H9 (cell line): ENCODE measurements around the gene EXOC2. TPM values are rescaled to one million over a fixed set of nuclear protein-coding genes. Genes with fewer than 3 reads are reported as not detected.

Source experiments
- DNase-seq: peaks from one replicate; pipeline ENCODE4 v3.0.0-alpha.2; 2017
- H2AFZ ChIP-seq: one replicate; pipeline ENCODE4 v1.6.1; 2013; ENCODE audit warnings: mild to moderate bottlenecking, low read length, control low read depth, moderate library complexity
- H2AK5ac ChIP-seq: 2 replicates; pipeline ENCODE4 v1.6.1; 2013; ENCODE audit warnings: low read length, control low read depth, mixed read lengths; ENCODE audit not compliant: insufficient read length
- H2BK120ac ChIP-seq: one replicate; pipeline ENCODE4 v1.6.1; 2013; ENCODE audit warnings: low read depth, mild to moderate bottlenecking, low read length, control low read depth, inconsistent platforms; ENCODE audit not compliant: poor library complexity, severe bottlenecking
- H2BK12ac ChIP-seq: 2 replicates; pipeline ENCODE4 v1.6.1; 2013; ENCODE audit warnings: low read length, control low read depth, mixed read lengths, low read depth; ENCODE audit not compliant: insufficient read length
- H2BK15ac ChIP-seq: 2 replicates; pipeline ENCODE4 v1.6.1; 2013; ENCODE audit warnings: low read depth, low read length, control low read depth
- H2BK20ac ChIP-seq: one replicate; pipeline ENCODE4 v1.6.1; 2013; ENCODE audit warnings: low read depth, mild to moderate bottlenecking, low read length, control low read depth, inconsistent platforms; ENCODE audit not compliant: poor library complexity, severe bottlenecking
- H2BK5ac ChIP-seq: 2 replicates; pipeline ENCODE4 v1.6.1; 2013; ENCODE audit warnings: low read length, control low read depth, mixed read lengths; ENCODE audit not compliant: insufficient read length
- H3K14ac ChIP-seq: 2 replicates; pipeline ENCODE4 v1.6.1; 2013; ENCODE audit warnings: low read length, control low read depth; ENCODE audit not compliant: insufficient read depth
- H3K18ac ChIP-seq: 2 replicates; pipeline ENCODE4 v1.6.1; 2013; ENCODE audit warnings: low read depth, mild to moderate bottlenecking, mixed read lengths, low read length, control low read depth; ENCODE audit not compliant: insufficient read length
- H3K23ac ChIP-seq: 2 replicates; pipeline ENCODE4 v1.6.1; 2013; ENCODE audit warnings: low read length, control low read depth, mixed read lengths, low read depth; ENCODE audit not compliant: insufficient read length
- H3K23me2 ChIP-seq: 2 replicates; pipeline ENCODE4 v1.6.1; 2013; ENCODE audit warnings: low read depth, mild to moderate bottlenecking, mixed read lengths, low read length, control low read depth; ENCODE audit not compliant: insufficient read length, poor library complexity, severe bottlenecking
- H3K27ac ChIP-seq: 2 replicates; pipeline ENCODE4 v1.5.1; 2013; ENCODE audit warnings: low read length, control low read depth, mixed read lengths, low read depth; ENCODE audit not compliant: insufficient read length
- H3K27me3 ChIP-seq: 2 replicates; pipeline ENCODE4 v1.6.1; 2013; ENCODE audit warnings: low read length, control low read depth, inconsistent platforms; ENCODE audit not compliant: insufficient read depth
- H3K4ac ChIP-seq: 2 replicates; pipeline ENCODE4 v1.6.1; 2013; ENCODE audit warnings: low read depth, mild to moderate bottlenecking, control low read depth, inconsistent platforms, low read length, moderate library complexity
- H3K4me1 ChIP-seq: 2 replicates; pipeline ENCODE4 v1.6.1; 2013; ENCODE audit warnings: low read length, control low read depth, inconsistent platforms; ENCODE audit not compliant: insufficient read depth
- H3K4me2 ChIP-seq: 2 replicates; pipeline ENCODE4 v1.6.1; 2013; ENCODE audit warnings: low read length, control low read depth, mixed read lengths; ENCODE audit not compliant: insufficient read length, insufficient read depth
- H3K56ac ChIP-seq: 2 replicates; pipeline ENCODE4 v1.6.1; 2013; ENCODE audit warnings: low read depth, mild to moderate bottlenecking, mixed read lengths, low read length, control low read depth; ENCODE audit not compliant: insufficient read length
- H3K79me1 ChIP-seq: 2 replicates; pipeline ENCODE4 v1.6.1; 2013; ENCODE audit warnings: low read depth, mild to moderate bottlenecking, moderate library complexity, low read length, control low read depth, inconsistent platforms; ENCODE audit not compliant: insufficient read depth, poor library complexity, severe bottlenecking
- H3K79me2 ChIP-seq: 2 replicates; pipeline ENCODE4 v1.6.1; 2013; ENCODE audit warnings: low read length, control low read depth, inconsistent platforms; ENCODE audit not compliant: insufficient read depth
- H3K9ac ChIP-seq: 2 replicates; pipeline ENCODE4 v1.6.1; 2013; ENCODE audit warnings: low read length, control low read depth, mixed read lengths; ENCODE audit not compliant: insufficient read length; ENCODE audit errors: extremely low read depth
- H3K9me3 ChIP-seq: one replicate; pipeline ENCODE4 v1.6.1; 2013; ENCODE audit warnings: low read depth, low read length, inconsistent platforms; ENCODE audit not compliant: control insufficient read depth
- H3T11ph ChIP-seq: one replicate; pipeline ENCODE4 v1.6.1; 2013; ENCODE audit warnings: mild to moderate bottlenecking, low read length, control low read depth, inconsistent platforms
- H4K20me1 ChIP-seq: one replicate; pipeline ENCODE4 v1.6.1; 2013; ENCODE audit not compliant: control insufficient read depth, insufficient read length, insufficient read depth
- H4K5ac ChIP-seq: 2 replicates; pipeline ENCODE4 v1.6.1; 2013; ENCODE audit warnings: low read depth, mild to moderate bottlenecking, mixed read lengths, low read length, control low read depth; ENCODE audit not compliant: insufficient read length
- H4K8ac ChIP-seq: replicated peaks from 2 replicates; pipeline ENCODE4 v1.6.1; 2013; ENCODE audit warnings: low read length, control low read depth, mixed read lengths, low read depth; ENCODE audit not compliant: insufficient read length
- H4K91ac ChIP-seq: 2 replicates; pipeline ENCODE4 v1.6.1; 2013; ENCODE audit warnings: low read depth, mild to moderate bottlenecking, moderate library complexity, mixed read lengths, low read length, control low read depth; ENCODE audit not compliant: insufficient read length
- H3K27ac Mint-ChIP-seq, 3 experiments: 2 replicates in 2 of 3; 3 replicates in 1 of 3; pipeline ENCODE4 v1.8.0; 2020 to 2021; ENCODE audit warnings: mixed read lengths in 3 of 3, mild to moderate bottlenecking in 1 of 3, moderate library complexity in 1 of 3
- H3K27me3 Mint-ChIP-seq: 2 replicates; pipeline ENCODE4 v1.8.0; 2021; ENCODE audit warnings: low read depth, mild to moderate bottlenecking, moderate library complexity, mixed read lengths
- H3K36me3 Mint-ChIP-seq, 3 experiments: 2 replicates in 2 of 3; 3 replicates in 1 of 3; pipeline ENCODE4 v1.8.0; 2020 to 2021; ENCODE audit warnings: low read depth in 3 of 3, mixed read lengths in 3 of 3; ENCODE audit not compliant: insufficient read depth in 1 of 3
- H3K4me1 Mint-ChIP-seq, 2 experiments: 2 replicates each; pipeline ENCODE4 v1.8.0; 2020; ENCODE audit warnings: mixed read lengths in 2 of 2
- H3K4me3 Mint-ChIP-seq, 2 experiments: 2 replicates in 1 of 2; 3 replicates in 1 of 2; pipeline ENCODE4 v1.8.0; 2020 to 2021; ENCODE audit warnings: mild to moderate bottlenecking in 2 of 2, mixed read lengths in 2 of 2, moderate library complexity in 1 of 2
- H3K9me3 Mint-ChIP-seq, 2 experiments: 2 replicates in 1 of 2; 3 replicates in 1 of 2; pipeline ENCODE4 v1.8.0; 2020; ENCODE audit warnings: mild to moderate bottlenecking in 2 of 2, mixed read lengths in 2 of 2, moderate library complexity in 1 of 2
- CTCF ChIP-seq: fragments of 200-600 bp; sonication (generic); conservative IDR thresholded peaks from 3 replicates; pipeline ENCODE4 v1.8.0; 2021; ENCODE audit warnings: antibody characterized with exemption, mild to moderate bottlenecking
- WGBS: extraction: QIAGEN DNeasy Blood & Tissue Kit; methylation state at CpG from one replicate; pipeline ENCODE4 v1.1.7; 2013; ENCODE audit warnings: missing lambda C conversion rate, low lambda C conversion rate, mixed read lengths; ENCODE audit not compliant: insufficient read length; ENCODE audit errors: extremely low coverage; 5-methylcytosine and 5-hydroxymethylcytosine counted together
- total RNA-seq: library from RNA; stranded (reverse); gene quantifications from 2 replicates; pipeline ENCODE4 v1.2.1, GENCODE V29; 2021

EXOC2 gene
- total RNA-seq, 1 experiment from 2014 or later, result 29.9 TPM

- H3K27ac Mint-ChIP-seq, result peak overlapping the region; percentile 49 to 90 (median 79)
- Histone ChIP-seq H2AFZ (no peak overlapping the region), H2BK20ac (no peak overlapping the region), H3K9ac (no peak overlapping the region), H3K27ac (peak overlapping the region; percentile 55), H2AK5ac (no peak overlapping the region), H3K23ac (no peak overlapping the region), H3K79me2 (peaks cover 17% of the 10 kb centered on the region; the same call in 1 of the 2 replicates), H3K9me3 (no peaks in the 10 kb centered on the region), H3K18ac (no peak overlapping the region), H3K14ac (no peak overlapping the region), H2BK15ac (no peak overlapping the region), H4K5ac (no peak overlapping the region), H2BK12ac (no peak overlapping the region), H3K56ac (no peak overlapping the region), H2BK5ac (no peak overlapping the region), H3K79me1 (peaks cover 3% of the 10 kb centered on the region), H3T11ph (no peak overlapping the region), H3K4me2 (peak overlapping the region; percentile 32), H3K4me1 (peaks cover 28% of the 10 kb centered on the region), H3K27me3 (no peaks in the 10 kb centered on the region), H4K91ac (no peak overlapping the region), H3K23me2 (peaks cover 8% of the 10 kb centered on the region), H2BK120ac (no peak overlapping the region), H3K4ac (no peak overlapping the region), H4K20me1 (no peaks in the 10 kb centered on the region), H4K8ac (no peak overlapping the region)
- H3K4me3 Mint-ChIP-seq, result peak overlapping the region; percentile 20 to 35; a peak in 4 of 5 replicates
- WGBS, result no CpG with 5 or more reads among the region's 5 CpGs
- peaks cover 7 to 13% of the 10 kb centered on the region in 2 experiments; a peak in 4 of 5 replicates for H3K9me3 Mint-ChIP-seq
- no peak for TF ChIP-seq CTCF
- H3K27me3 Mint-ChIP-seq, result no peaks in the 10 kb centered on the region
- DNase-seq, result no peak
- H3K36me3 Mint-ChIP-seq, result peaks cover 11 to 19% (median 12%) of the 10 kb centered on the region in 3 experiments
- H3K4me1 Mint-ChIP-seq, result peaks cover 70 to 74% of the 10 kb centered on the region in 2 experiments
These were observed 12.1 kb downstream of the EXOC2 start for GRCh38 chr6:680666-681340.
